A549 (cell line): ENCODE results near the gene ILRUN.
"Not testable (repeated sequence)": the region's sequence is repeated elsewhere in the genome, so short reads cannot be mapped to it uniquely, and the experiment has no call there.

Source experiments
- CHD4 ChIP-seq: fragments of 200-600 bp; sonication (generic); IDR thresholded peaks from 2 replicates; pipeline ENCODE4 v1.6.1; 2016; ENCODE audit warnings: antibody characterized with exemption, mild to moderate bottlenecking, borderline replicate concordance
- CTCF ChIP-seq: fragments of >200 bp; sonication (Bioruptor Twin); formaldehyde crosslinking; IDR thresholded peaks from 3 replicates; pipeline ENCODE4 v1.5.1; 2016
- EP300 ChIP-seq, 2 experiments: fragments of >200 bp; sonication (Bioruptor Twin); formaldehyde crosslinking; IDR thresholded peaks; 2 replicates in 1 of 2; 3 replicates in 1 of 2; pipeline ENCODE4 v1.6.1; 2016 to 2017
- NPAS2 ChIP-seq: fragments of 250-450 bp; sonication (Bioruptor Pico); IDR thresholded peaks from 2 replicates; pipeline ENCODE4 v1.8.0; 2022; ENCODE audit warnings: mild to moderate bottlenecking, moderate library complexity, borderline replicate concordance
- RAD21 ChIP-seq, 2 experiments: fragments of >200 bp in 1 of 2; sonication (Bioruptor Twin) in 1 of 2; formaldehyde crosslinking in 1 of 2; IDR thresholded peaks in 1 of 2; conservative IDR thresholded peaks in 1 of 2; 2 replicates in 1 of 2; 3 replicates in 1 of 2; pipeline ENCODE4 v1.6.1; 2012 to 2018; ENCODE audit warnings: inconsistent platforms in 1 of 2
- SMC3 ChIP-seq: fragments of >200 bp; sonication (Bioruptor Twin); formaldehyde crosslinking; IDR thresholded peaks from 3 replicates; pipeline ENCODE4 v1.6.1; 2018; ENCODE audit warnings: inconsistent platforms
- USF2 ChIP-seq: fragments of 450-650 bp; IDR thresholded peaks from 2 replicates; pipeline ENCODE4 v1.6.1; 2014; ENCODE audit warnings: antibody characterized with exemption

DNA sequence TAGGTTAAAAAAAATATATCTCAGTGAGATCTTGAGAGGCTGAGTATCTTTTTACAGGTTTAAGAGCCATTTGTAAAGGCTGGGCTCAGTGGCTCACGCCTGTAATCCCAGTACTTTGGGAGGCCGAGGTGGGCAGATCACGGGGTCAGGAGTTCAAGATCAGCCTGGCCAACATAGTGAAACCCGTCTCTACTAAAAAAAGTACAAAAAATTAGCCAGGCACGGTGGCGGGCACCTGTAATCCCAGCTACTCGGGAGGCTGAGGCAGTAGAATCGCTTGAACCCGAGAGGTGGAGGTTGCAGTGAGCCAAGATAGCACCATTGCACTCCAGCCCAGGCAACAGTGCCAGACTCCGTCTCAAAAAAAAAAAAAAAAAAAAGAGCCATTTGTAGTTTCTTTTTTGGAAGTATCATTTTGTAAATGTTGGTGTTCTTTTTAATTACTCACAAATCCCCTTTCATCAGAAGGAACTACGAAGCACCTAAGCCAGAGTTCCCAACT is 40.6 kb downstream of the ILRUN start:
- not testable (repeated sequence) for TF ChIP-seq SMC3; USF2; RAD21 (conservative IDR thresholded peaks at IDR 0.05 in 1 of 2, IDR thresholded peaks at IDR 0.05 in 1 of 2); CTCF; CHD4; NPAS2 (CRISPR knock-in tag); EP300 (IDR thresholded peaks at IDR 0.05)
